Measurements from ENCODE around the gene POLD3.
"Not testable (repeated sequence)": the region's sequence is repeated elsewhere in the genome, so short reads cannot be mapped to it uniquely, and the experiment has no call there.

The POLD3 gene

DNA sequence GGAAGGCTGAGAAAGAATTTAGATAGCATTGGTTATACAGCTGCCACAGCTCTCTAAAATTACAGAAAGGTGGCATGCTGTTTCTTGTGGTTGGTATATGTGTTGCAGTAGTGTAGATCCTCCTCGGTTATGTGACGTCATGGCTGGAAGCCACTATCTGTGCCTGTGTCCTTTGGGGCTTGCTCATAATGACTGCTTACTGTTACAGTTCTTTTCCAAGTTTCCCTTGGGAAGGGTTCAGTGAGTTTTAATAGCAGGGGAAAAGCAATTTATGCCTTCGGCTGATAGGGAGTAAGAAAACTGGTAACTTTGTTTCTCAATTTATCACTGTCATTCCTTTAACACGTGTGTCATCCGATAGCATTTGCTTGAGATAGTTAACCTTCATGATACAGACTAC, 47.2 kb downstream of the POLD3 start:
- no peak for DNase-seq

GRCh38 chr11:74641289-74641688, 48.9 kb downstream of the POLD3 start:
- DNase-seq, result no peak

GRCh38 chr11:74641905-74642304, 49.5 kb downstream of the POLD3 start:
- DNase-seq, result no peak

DNA sequence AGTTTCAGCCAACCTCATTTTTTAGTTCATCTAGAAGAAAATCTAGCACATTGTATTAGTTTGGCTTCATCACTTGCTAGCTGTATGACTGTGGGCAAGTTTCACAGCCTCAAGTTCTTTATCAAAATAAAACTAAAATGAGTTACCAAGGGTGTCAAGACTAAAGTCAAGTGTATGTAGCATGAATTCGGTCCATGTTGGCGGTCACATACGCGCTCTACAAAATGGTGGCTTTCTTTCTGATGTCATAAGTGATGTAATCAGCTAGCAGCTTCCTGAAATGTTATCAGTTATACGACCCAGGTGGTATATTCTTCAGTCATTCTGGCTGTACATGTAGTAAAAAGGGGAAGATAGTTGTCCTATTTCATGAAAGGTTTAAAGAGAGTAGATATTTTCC, 50.5 kb downstream of the POLD3 start:
- no peak for DNase-seq

- DNase-seq, result no peak
Observed at GRCh38 chr11:74644081-74644480, 51.7 kb downstream of the POLD3 start.

DNA sequence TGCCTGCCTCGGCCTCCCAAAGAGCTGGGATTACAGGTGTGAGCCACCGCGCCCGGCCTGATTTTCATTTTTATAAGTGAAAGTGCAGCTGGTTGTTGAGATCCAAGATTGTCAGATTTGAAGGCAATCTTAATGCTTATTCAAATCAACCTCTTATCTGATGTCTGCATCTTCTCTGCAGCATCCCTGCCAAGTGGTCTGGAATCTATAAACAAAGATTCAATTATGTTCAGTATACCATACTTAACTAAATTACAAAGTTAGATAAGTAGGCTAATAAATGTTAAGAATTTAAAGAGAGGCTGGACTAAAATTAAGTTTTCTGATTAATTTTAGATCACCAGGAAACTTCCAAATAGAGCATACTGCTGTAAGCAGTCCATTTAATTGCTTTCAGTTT, 53.8 kb downstream of the POLD3 start:
- DNase-seq, result no peak

- no peak for DNase-seq
Observed at GRCh38 chr11:74646954-74647353, 54.6 kb downstream of the POLD3 start.

- DNase-seq, result no peak
Observed at GRCh38 chr11:74647404-74647803, 55.0 kb downstream of the POLD3 start.

- no peak for DNase-seq
Observed at GRCh38 chr11:74647831-74648230, 55.4 kb downstream of the POLD3 start.

GRCh38 chr11:74648894-74649293, 56.5 kb downstream of the POLD3 start:
- no peak for DNase-seq

DNA sequence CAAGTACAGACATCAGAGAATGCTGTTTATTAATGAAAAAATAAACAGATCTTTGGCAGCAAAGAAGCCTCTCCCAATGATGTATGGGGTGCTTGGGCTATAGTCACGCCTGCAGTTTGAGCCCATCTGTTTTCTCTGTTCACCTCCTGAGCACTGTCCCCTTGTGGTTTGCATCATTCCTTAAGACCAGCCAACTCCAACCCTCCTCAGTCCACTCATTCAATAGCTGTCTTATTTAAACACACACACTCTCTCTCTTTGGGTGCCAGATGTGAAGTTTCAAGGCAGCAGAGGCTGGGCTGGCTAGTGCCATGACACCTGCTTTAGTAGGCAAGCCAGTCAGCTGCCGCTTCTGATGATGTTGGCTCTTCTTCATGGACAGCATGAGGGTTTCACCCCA, 58.1 kb downstream of the POLD3 start:
- no peak for DNase-seq

- no peak for DNase-seq
Observed at GRCh38 chr11:74654976-74655375, 62.6 kb downstream of the POLD3 start.

GRCh38 chr11:74659124-74659523, 66.7 kb downstream of the POLD3 start:
- not testable (repeated sequence) for DNase-seq

DNA sequence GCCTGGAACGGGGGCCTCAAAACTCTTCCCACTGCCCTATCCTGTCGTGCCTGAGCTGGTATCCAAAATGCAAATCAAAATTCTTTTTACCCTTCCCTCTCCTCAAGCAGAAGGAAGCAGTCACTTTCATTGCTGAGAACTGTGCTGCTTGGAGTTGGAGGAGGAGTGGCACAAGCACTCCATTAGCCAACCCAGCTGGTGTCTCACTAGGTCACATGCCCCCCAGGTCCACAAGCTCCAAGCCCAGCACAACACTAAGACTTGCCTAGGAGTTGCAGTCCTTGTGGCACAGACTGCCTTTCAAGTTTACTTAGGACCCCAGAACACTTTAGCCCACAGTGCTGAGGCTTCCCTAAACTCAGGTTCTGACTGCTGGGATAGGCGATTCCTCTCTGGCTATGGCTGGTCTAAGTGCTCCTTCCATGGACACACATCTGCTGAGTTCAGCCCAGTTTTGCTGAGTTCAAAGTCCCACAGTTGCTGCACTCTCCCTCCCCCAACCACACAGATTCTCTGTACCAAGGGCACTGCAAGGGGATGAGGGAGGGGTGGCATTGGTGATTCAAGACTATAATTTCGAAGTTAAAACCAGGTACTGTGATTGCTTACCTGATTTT, 70.2 kb downstream of the POLD3 start:
- DNase-seq, result no peak

GRCh38 chr11:74663315-74663714, 70.9 kb downstream of the POLD3 start:
- no peak for DNase-seq

DNA sequence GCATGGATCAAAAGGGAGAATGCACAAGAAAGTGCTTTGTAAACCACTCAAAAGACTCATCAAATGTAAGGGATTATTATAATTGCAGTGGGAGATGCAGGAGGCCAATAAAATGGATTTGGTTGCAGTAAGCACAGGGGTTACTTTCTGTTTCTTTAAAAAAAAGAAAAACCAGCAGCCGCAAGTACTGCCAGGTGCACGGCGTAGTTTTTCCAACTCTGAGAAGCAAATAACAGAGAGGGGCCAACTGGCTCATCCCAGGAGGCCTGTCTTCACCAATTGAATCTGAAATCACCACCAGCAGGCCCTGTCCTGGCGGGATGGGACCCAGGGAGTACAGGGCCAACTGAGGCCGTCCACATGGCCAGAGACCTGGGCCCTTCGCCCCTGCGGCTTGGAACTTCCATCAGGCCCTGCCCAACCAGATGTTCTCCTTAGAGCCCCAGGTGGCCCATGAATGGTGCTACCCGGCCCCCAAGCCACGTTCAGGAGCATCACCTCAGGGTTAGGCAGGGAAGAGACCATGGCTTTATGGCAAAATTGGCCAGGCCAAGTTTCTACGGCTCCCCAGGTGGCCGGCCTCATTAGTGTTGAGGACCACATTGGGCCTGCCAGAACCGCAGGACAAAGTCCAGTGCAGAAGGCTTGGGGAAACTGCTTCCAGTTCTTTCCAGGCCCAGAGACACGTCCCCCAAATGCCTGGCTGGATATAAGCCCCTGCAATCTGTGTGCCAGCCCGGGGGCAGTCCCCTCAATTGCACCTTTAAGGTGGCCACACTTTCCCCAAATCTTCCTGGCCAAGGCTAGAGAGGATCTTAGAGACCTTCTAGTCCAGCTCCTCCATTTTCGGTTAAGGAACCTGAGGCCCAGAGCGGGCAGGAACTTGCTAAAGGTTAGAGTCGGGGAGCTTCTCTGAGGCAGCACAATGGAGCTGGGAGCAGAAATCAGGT, 77.1 kb downstream of the POLD3 start:
- no peak for DNase-seq

- DNase-seq, result no peak
Observed at GRCh38 chr11:74670171-74670570, 77.8 kb downstream of the POLD3 start.

- DNase-seq, result no peak
Observed at GRCh38 chr11:74671520-74672196, 79.3 kb downstream of the POLD3 start.

DNA sequence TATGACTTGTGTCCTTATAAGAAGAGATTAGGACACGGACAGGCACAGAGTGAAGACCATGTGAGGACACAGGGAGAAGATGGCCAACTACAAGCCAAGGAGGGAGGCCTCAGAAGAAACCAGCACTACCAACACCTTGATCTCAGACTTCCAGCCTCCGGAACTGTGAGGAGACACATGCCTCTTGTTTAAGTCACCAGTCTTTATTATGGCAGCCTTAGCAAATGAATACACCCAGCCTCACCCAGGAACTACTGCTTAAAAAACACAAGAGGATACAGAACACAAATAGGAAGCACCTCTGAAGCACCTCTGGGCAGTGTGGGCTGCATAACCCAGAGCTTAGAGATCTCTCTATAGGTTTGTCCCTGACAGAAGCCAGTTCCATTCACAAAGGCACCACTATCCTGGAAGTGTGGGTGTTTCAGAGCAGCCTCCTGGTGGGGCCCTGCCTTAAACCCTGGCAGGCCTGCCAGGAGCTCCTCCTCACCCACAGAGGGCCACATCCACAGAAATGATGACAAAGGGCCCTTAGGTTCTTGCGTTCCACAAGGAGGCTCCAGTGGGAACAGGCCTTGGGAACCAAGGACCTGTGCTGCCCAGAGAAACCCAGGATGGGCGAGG, 80.1 kb downstream of the POLD3 start:
- DNase-seq, result no peak

DNA sequence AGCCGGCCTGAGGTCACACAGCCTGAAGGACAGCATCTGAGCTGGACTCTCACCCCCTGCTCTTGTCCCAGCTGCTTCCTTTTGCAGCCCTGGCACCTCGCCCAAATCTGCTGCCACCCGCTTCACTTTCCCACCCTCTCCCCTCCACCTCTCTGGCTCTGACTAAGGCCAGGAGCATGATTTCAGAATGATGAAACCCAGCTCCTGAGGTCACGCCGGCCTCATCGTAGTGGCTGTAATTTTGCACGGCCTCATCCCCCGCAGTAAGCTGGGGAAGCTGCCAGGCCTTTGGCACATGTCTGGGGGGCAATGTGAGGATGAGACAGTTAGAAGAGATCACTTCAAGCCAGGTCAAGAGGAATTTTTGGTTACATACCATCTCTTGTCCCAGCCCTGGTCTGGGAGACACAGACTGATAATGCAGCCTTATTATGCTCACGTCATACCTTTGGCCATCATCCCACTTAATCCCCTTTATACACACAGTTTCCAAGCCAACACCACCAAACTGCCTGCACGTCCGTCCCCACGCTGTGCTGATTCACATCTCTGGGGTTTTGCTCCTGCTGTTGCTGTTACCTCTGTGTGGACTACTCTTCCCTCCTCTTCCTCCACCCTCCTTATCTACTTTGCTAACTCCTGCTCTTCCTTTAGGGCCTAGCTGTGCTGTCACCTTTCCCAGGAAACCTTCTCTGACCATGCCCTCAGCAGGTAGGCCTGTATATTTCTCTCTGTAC, 80.7 kb downstream of the POLD3 start:
- no peak for DNase-seq

GRCh38 chr11:74673693-74674360, 81.4 kb downstream of the POLD3 start:
- no peak for DNase-seq

DNA sequence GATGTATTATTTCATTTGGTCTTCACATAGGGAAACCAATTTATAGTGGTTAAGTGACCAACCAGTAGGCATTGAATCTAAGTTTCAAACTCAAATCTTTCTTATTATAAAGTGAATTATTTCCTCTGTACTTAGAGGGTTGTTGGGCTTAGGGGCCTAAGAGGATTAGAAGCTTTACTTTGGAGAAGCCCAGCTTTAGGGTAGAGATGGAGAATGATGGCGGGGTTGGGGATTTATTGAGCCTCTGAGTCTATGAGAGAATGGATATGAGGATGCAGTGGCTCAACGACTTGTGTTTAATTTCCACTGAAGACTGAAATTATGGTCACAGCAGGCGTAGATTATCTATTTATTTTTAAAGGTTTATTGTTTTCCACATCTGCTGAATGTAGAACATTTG, 83.4 kb downstream of the POLD3 start:
- no peak for DNase-seq

Measured in activated CD4-positive, CD25-positive, alpha-beta regulatory T cell (primary cell).